Neural crest cell (in vitro differentiated cells): ENCODE measurements around the gene OPN1MW. TPM values are rescaled to one million over a fixed set of nuclear protein-coding genes. Genes with fewer than 3 reads are reported as not detected.
A peak's percentile ranks its signal among the peaks of the same experiment; 100 is the strongest.
"Not testable (repeated sequence)": the region's sequence is repeated elsewhere in the genome, so short reads cannot be mapped to it uniquely, and the experiment has no call there.

Experiments
- DNase-seq: peaks from one replicate; pipeline ENCODE4 v3.0.0; 2021; ENCODE audit warnings: low read depth, mixed read lengths, low spot score
- H3K27ac Mint-ChIP-seq: one replicate; pipeline ENCODE4 v1.8.0; 2021; ENCODE audit warnings: mild to moderate bottlenecking, mixed read lengths; ENCODE audit not compliant: unreplicated experiment
- H3K27me3 Mint-ChIP-seq: 2 replicates; pipeline ENCODE4 v1.8.0; 2021; ENCODE audit warnings: low read depth, mild to moderate bottlenecking, mixed read lengths
- H3K36me3 Mint-ChIP-seq: 2 replicates; pipeline ENCODE4 v1.8.0; 2021; ENCODE audit warnings: low read depth, mild to moderate bottlenecking, mixed read lengths
- H3K4me1 Mint-ChIP-seq: 2 replicates; pipeline ENCODE4 v1.8.0; 2021; ENCODE audit warnings: mixed read lengths
- H3K4me3 Mint-ChIP-seq: one replicate; pipeline ENCODE4 v1.8.0; 2021; ENCODE audit warnings: mild to moderate bottlenecking, mixed read lengths
- H3K9me3 Mint-ChIP-seq: 2 replicates; pipeline ENCODE4 v1.8.0; 2021; ENCODE audit warnings: mixed read lengths
- long read RNA-seq: library from polyadenylated mRNA; unstranded; transcript quantifications from one replicate; pipeline ENCODE4 v2.0.0, GENCODE V29; 2020
- total RNA-seq: library from RNA; stranded (reverse); gene quantifications from 2 replicates; pipeline ENCODE4 v1.2.1, GENCODE V29; 2021
- TF ChIP-seq, protein P1 (sequence below): fragments of 200-600 bp; sonication (generic); conservative IDR thresholded peaks from 2 replicates; pipeline ENCODE4 v1.5.0; 2021; ENCODE audit warnings: antibody characterized with exemption, mild to moderate bottlenecking

The OPN1MW gene
- not detected in 2 replicates for total RNA-seq
- long read RNA-seq, result 0 reads

GRCh38 chrX:154182296-154182695, at the start of gene OPN1MW:
OPN1MW (plus strand) TSS chrX:154182596; CDS start chrX:154182678, 82 bp downstream.
- H3K27me3 Mint-ChIP-seq, H3K9me3 Mint-ChIP-seq, DNase-seq, H3K4me1 Mint-ChIP-seq, H3K27ac Mint-ChIP-seq, H3K4me3 Mint-ChIP-seq, H3K36me3 Mint-ChIP-seq: not testable (repeated sequence)

DNA sequence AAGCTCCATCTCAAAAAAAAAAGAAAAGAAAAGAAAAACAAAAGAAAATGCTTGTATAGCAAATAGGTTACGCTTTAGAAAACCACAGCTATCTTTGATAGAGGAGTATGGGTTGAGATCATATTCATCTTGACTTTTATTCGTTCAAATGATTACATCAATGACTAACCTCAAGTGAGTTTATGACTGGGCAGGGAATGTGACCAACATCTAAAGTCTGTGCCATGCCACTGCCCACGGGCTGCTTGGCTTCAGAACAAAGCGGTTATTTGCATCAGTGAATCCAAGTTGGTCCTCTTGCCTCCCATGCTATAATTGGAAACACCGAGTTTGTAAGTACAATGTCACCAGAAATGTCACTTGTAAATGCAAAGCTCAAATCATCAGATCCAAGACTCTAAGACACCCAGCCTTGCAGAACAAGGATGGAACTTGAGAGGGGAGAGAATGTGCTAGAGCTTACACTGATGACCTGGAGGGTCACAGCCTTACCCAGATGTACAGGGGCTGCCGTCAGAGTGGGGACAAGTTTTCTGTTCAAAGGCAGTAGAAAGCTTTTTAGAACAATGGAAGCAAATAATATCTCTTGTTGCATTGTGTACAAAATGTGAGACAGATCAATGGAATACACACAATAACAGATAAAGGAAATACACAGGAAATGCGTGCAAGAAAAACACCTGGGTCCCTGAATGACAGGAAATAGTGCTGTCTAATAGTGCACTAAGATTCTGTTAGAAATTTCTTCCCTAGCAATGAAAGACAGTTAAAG, 46.8 kb upstream of the OPN1MW start:
- Mint-ChIP-seq H3K4me3 (no peak overlapping the region), H3K9me3 (no peaks in the 10 kb centered on the region), H3K27ac (no peak overlapping the region), H3K4me1 (peaks cover 10% of the 10 kb centered on the region), H3K27me3 (no peaks in the 10 kb centered on the region), H3K36me3 (no peaks in the 10 kb centered on the region)
- TF ChIP-seq, protein P1, sequence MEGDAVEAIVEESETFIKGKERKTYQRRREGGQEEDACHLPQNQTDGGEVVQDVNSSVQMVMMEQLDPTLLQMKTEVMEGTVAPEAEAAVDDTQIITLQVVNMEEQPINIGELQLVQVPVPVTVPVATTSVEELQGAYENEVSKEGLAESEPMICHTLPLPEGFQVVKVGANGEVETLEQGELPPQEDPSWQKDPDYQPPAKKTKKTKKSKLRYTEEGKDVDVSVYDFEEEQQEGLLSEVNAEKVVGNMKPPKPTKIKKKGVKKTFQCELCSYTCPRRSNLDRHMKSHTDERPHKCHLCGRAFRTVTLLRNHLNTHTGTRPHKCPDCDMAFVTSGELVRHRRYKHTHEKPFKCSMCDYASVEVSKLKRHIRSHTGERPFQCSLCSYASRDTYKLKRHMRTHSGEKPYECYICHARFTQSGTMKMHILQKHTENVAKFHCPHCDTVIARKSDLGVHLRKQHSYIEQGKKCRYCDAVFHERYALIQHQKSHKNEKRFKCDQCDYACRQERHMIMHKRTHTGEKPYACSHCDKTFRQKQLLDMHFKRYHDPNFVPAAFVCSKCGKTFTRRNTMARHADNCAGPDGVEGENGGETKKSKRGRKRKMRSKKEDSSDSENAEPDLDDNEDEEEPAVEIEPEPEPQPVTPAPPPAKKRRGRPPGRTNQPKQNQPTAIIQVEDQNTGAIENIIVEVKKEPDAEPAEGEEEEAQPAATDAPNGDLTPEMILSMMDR, result no peak
- DNase-seq, result no peak

- peak; percentile 71 for DNase-seq
- Mint-ChIP-seq H3K27ac (peak overlapping the region; percentile 81), H3K27me3 (no peaks in the 10 kb centered on the region), H3K4me1 (peaks cover 10% of the 10 kb centered on the region), H3K36me3 (no peaks in the 10 kb centered on the region), H3K9me3 (no peaks in the 10 kb centered on the region), H3K4me3 (no peak overlapping the region)
- TF ChIP-seq, protein P1, result peak; percentile 77
These were observed 45.7 kb upstream of the OPN1MW start for GRCh38 chrX:154136627-154137161.

GRCh38 chrX:154138857-154139256, 43.5 kb upstream of the OPN1MW start:
- Mint-ChIP-seq H3K4me1 (peaks cover 10% of the 10 kb centered on the region), H3K27ac (peak overlapping the region; percentile 28), H3K27me3 (no peaks in the 10 kb centered on the region), H3K4me3 (no peak overlapping the region), H3K9me3 (no peaks in the 10 kb centered on the region), H3K36me3 (no peaks in the 10 kb centered on the region)
- TF ChIP-seq, protein P1, result no peak
- DNase-seq, result no peak

DNA sequence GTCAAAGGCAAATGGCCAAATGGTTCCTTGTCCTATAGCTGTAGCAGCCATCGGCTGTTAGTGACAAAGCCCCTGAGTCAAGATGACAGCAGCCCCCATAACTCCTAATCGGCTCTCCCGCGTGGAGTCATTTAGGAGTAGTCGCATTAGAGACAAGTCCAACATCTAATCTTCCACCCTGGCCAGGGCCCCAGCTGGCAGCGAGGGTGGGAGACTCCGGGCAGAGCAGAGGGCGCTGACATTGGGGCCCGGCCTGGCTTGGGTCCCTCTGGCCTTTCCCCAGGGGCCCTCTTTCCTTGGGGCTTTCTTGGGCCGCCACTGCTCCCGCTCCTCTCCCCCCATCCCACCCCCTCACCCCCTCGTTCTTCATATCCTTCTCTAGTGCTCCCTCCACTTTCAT, 42.2 kb upstream of the OPN1MW start:
- DNase-seq, result no peak
- Mint-ChIP-seq H3K9me3 (no peaks in the 10 kb centered on the region), H3K27ac (no peak overlapping the region), H3K4me1 (peaks cover 10% of the 10 kb centered on the region), H3K27me3 (no peaks in the 10 kb centered on the region), H3K36me3 (no peaks in the 10 kb centered on the region), H3K4me3 (no peak overlapping the region)
- TF ChIP-seq, protein P1, result no peak

GRCh38 chrX:154140742-154141141, 41.7 kb upstream of the OPN1MW start:
- Mint-ChIP-seq H3K27me3 (no peaks in the 10 kb centered on the region), H3K36me3 (no peaks in the 10 kb centered on the region), H3K27ac (no peak overlapping the region), H3K4me1 (peaks cover 8% of the 10 kb centered on the region), H3K4me3 (no peak overlapping the region), H3K9me3 (no peaks in the 10 kb centered on the region)
- TF ChIP-seq, protein P1, result no peak
- no peak for DNase-seq
